Cortex of kidney (tissue), 1 donor: ENCODE measurements around the gene VSTM2B.
"Not testable (repeated sequence)": the region's sequence is repeated elsewhere in the genome, so short reads cannot be mapped to it uniquely, and the experiment has no call there.

Experiments
- DNase-seq: peaks from one replicate; lab custom pipeline; 2025; lab: John Stamatoyannopoulos, UW

Gene VSTM2B

GRCh38 chr19:29545866-29546582, 20.2 kb downstream of the VSTM2B start:
- DNase-seq, result no peak

GRCh38 chr19:29546583-29547190, 20.9 kb downstream of the VSTM2B start:
- no peak for DNase-seq

- no peak for DNase-seq
Measured at GRCh38 chr19:29547361-29547960, 21.7 kb downstream of the VSTM2B start.

- DNase-seq, result no peak
Measured at GRCh38 chr19:29547981-29548380, 22.2 kb downstream of the VSTM2B start.

- no peak for DNase-seq
Measured at GRCh38 chr19:29548483-29549085, 22.8 kb downstream of the VSTM2B start.

- DNase-seq, result no peak
Measured at GRCh38 chr19:29549105-29550070, 23.6 kb downstream of the VSTM2B start.

GRCh38 chr19:29550896-29551295, 25.1 kb downstream of the VSTM2B start:
- DNase-seq, result no peak

- DNase-seq, result no peak
Measured at GRCh38 chr19:29551774-29552173, 26.0 kb downstream of the VSTM2B start.

- DNase-seq, result no peak
Measured at GRCh38 chr19:29552454-29553280, 26.9 kb downstream of the VSTM2B start.

GRCh38 chr19:29554149-29554548, 28.4 kb downstream of the VSTM2B start:
- no peak for DNase-seq

GRCh38 chr19:29559110-29559509, 33.3 kb downstream of the VSTM2B start:
- DNase-seq, result not testable (repeated sequence)

- DNase-seq, result no peak
Measured at GRCh38 chr19:29559743-29560142, 33.9 kb downstream of the VSTM2B start.

GRCh38 chr19:29560313-29561075, 34.7 kb downstream of the VSTM2B start:
- no peak for DNase-seq

GRCh38 chr19:29561601-29562000, 35.8 kb downstream of the VSTM2B start:
- DNase-seq, result no peak

- no peak for DNase-seq
Measured at GRCh38 chr19:29562299-29563297, 36.8 kb downstream of the VSTM2B start.

GRCh38 chr19:29563486-29564101, 37.8 kb downstream of the VSTM2B start:
- DNase-seq, result no peak

GRCh38 chr19:29564574-29565005, 38.8 kb downstream of the VSTM2B start:
- DNase-seq, result no peak

- DNase-seq, result no peak
Measured at GRCh38 chr19:29565171-29565570, 39.4 kb downstream of the VSTM2B start.
